B cell (primary cell): ENCODE data around the gene LMNTD2. TPM values are rescaled to one million over a fixed set of nuclear protein-coding genes. Genes with fewer than 3 reads are reported as not detected.

Experiments
- ATAC-seq: fragments of 200-7000 bp; cut with Tn5 transposase; one replicate; pipeline ENCODE4 v1.10.0; 2021; ENCODE audit warnings: low read depth, mild to moderate bottlenecking, moderate number of reproducible peaks, moderate library complexity
- CTCF ChIA-PET: fragments of 350-600 bp; sonication (Branson Sonifier 250); formaldehyde crosslinking; loops from one replicate; lab custom pipeline; 2021; ENCODE audit warnings: antibody characterized with exemption, inconsistent platforms; lab: Charles Lee
- POLR2A ChIA-PET: fragments of 350-600 bp; sonication (Branson Sonifier 250); formaldehyde crosslinking; loops from one replicate; lab custom pipeline; 2021; ENCODE audit warnings: antibody characterized with exemption; lab: Charles Lee
- DNase-seq: peaks from one replicate; pipeline ENCODE4 v3.0.0; 2013
- H2AFZ ChIP-seq: 2 replicates; pipeline ENCODE4 v1.6.1; 2012; ENCODE audit warnings: mild to moderate bottlenecking, low read depth, low read length; ENCODE audit not compliant: insufficient read depth, poor library complexity, severe bottlenecking
- H3K27ac ChIP-seq, 2 donors: 1 replicate in 1 of 2; 2 replicates in 1 of 2; pipeline ENCODE4 v1.5.1; 2012 to 2013; ENCODE audit warnings: low read length in 2 of 2, mild to moderate bottlenecking in 2 of 2, moderate library complexity in 1 of 2
- H3K27me3 ChIP-seq, 4 experiments: fragments of 200-600 bp in 1 of 4; sonication (generic) in 1 of 4; replicated peaks in 1 of 4; 1 replicate in 2 of 4; 2 replicates in 2 of 4; pipeline versions ENCODE4 v1.6.1 to v1.7.0; 2013 to 2016; ENCODE audit warnings: low read length in 3 of 4, mild to moderate bottlenecking in 2 of 4, mixed read lengths in 1 of 4, moderate library complexity in 1 of 4; ENCODE audit not compliant: insufficient read depth in 4 of 4, control insufficient read depth in 3 of 4; ENCODE audit errors: control extremely low read depth in 1 of 4
- H3K36me3 ChIP-seq, 2 experiments: replicated peaks in 1 of 2; 1 replicate in 1 of 2; 2 replicates in 1 of 2; pipeline versions ENCODE4 v1.6.1 to v1.7.1; 2013; ENCODE audit warnings: low read length in 1 of 2; ENCODE audit not compliant: insufficient read depth in 2 of 2, control insufficient read depth in 1 of 2; ENCODE audit errors: control extremely low read depth in 1 of 2, extremely low read depth in 1 of 2
- H3K4me1 ChIP-seq, 2 donors: fragments of 200-600 bp in 1 of 2; sonication (generic) in 1 of 2; 1 replicate in 1 of 2; 2 replicates in 1 of 2; pipeline versions ENCODE4 v1.5.1 to v1.6.1; 2013 to 2017; ENCODE audit warnings: low read length in 2 of 2; ENCODE audit not compliant: control insufficient read depth in 2 of 2, insufficient read depth in 2 of 2
- H3K4me2 ChIP-seq: replicated peaks from 2 replicates; pipeline ENCODE3; 2012; ENCODE audit warnings: mild to moderate bottlenecking, low read depth, low read length; ENCODE audit not compliant: poor library complexity, severe bottlenecking
- H3K4me3 ChIP-seq, 5 experiments: fragments of 200-600 bp in 1 of 5; sonication (generic) in 1 of 5; 1 replicate in 3 of 5; 2 replicates in 2 of 5; pipeline versions ENCODE4 v1.5.1 to v1.7.0; 2011 to 2016; ENCODE audit warnings: low read length in 4 of 5, mild to moderate bottlenecking in 4 of 5, low read depth in 2 of 5, control low read depth in 1 of 5, moderate library complexity in 1 of 5; ENCODE audit not compliant: insufficient read depth in 1 of 5; ENCODE audit errors: control extremely low read depth in 1 of 5, extremely low read depth in 1 of 5
- H3K79me2 ChIP-seq: fragments of 200-600 bp; sonication (generic); one replicate; pipeline ENCODE4 v1.6.0; 2016; ENCODE audit warnings: low read length; ENCODE audit not compliant: control insufficient read depth, insufficient read depth
- H3K9ac ChIP-seq: fragments of 200-600 bp; sonication (generic); 2 replicates; pipeline ENCODE4 v1.6.1; 2017; ENCODE audit warnings: mild to moderate bottlenecking, low read length, moderate library complexity
- H3K9me3 ChIP-seq, 3 donors: one replicate each; pipeline versions ENCODE4 v1.6.1 to v1.7.1; 2013; ENCODE audit warnings: low read length in 2 of 3; ENCODE audit not compliant: control insufficient read depth in 2 of 3, insufficient read depth in 1 of 3; ENCODE audit errors: control extremely low read depth in 1 of 3
- H4K20me1 ChIP-seq: 2 replicates; pipeline ENCODE4 v1.6.0; 2012; ENCODE audit warnings: mild to moderate bottlenecking, low read length; ENCODE audit not compliant: insufficient read depth, control insufficient read depth, poor library complexity, severe bottlenecking
- H3K27ac Mint-ChIP-seq: one replicate; pipeline ENCODE4 v1.8.0; 2021; ENCODE audit warnings: mixed read lengths
- H3K27me3 Mint-ChIP-seq: one replicate; pipeline ENCODE4 v1.8.0; 2021; ENCODE audit warnings: mixed read lengths
- H3K4me1 Mint-ChIP-seq: one replicate; pipeline ENCODE4 v1.8.0; 2021; ENCODE audit warnings: mixed read lengths
- H3K4me3 Mint-ChIP-seq: one replicate; pipeline ENCODE4 v1.8.0; 2021; ENCODE audit warnings: mixed read lengths
- H3K9me3 Mint-ChIP-seq: one replicate; pipeline ENCODE4 v1.8.0; 2022; ENCODE audit warnings: mixed read lengths; ENCODE audit not compliant: insufficient read depth
- CTCF ChIP-seq: fragments of 200-600 bp; IDR thresholded peaks from one replicate; pipeline ENCODE4 v1.8.0; 2022; ENCODE audit warnings: antibody characterized with exemption, mild to moderate bottlenecking
- EZH2 ChIP-seq: IDR thresholded peaks from 2 replicates; pipeline ENCODE4 v1.6.1; 2012; ENCODE audit warnings: borderline replicate concordance, low read depth, mild to moderate bottlenecking, moderate library complexity, low read length; ENCODE audit not compliant: insufficient read depth, poor library complexity, severe bottlenecking
- WGBS: methylation state at CpG from one replicate; pipeline ENCODE4 v1.1.5; 2013; ENCODE audit warnings: missing lambda C conversion rate; ENCODE audit not compliant: insufficient coverage; 5-methylcytosine and 5-hydroxymethylcytosine counted together
- intact Hi-C: fragments of 100-400 bp; cut with micrococcal nuclease; formaldehyde crosslinking; loops from one replicate; pipeline ENCODE4 v1.10.0; 2022
- polyA plus RNA-seq: library from polyadenylated mRNA; depleted of rRNA; stranded (reverse); fragments of >200 nt; gene quantifications from 2 replicates; pipeline ENCODE4 v1.2.3, GENCODE V29; 2012
- total RNA-seq, 2 donors: library from RNA; stranded (reverse); fragments of 120-200 nt in 1 of 2; gene quantifications; 1 replicate in 1 of 2; 2 replicates in 1 of 2; pipeline versions ENCODE4 v1.2.3 to v1.2.4, GENCODE V29; 2013 to 2022

Gene LMNTD2
- total and polyA plus RNA-seq, 2 donors (not counting 1 experiment from before 2014, with no cell fraction given) = 21.4 to 29.6 TPM

DNA sequence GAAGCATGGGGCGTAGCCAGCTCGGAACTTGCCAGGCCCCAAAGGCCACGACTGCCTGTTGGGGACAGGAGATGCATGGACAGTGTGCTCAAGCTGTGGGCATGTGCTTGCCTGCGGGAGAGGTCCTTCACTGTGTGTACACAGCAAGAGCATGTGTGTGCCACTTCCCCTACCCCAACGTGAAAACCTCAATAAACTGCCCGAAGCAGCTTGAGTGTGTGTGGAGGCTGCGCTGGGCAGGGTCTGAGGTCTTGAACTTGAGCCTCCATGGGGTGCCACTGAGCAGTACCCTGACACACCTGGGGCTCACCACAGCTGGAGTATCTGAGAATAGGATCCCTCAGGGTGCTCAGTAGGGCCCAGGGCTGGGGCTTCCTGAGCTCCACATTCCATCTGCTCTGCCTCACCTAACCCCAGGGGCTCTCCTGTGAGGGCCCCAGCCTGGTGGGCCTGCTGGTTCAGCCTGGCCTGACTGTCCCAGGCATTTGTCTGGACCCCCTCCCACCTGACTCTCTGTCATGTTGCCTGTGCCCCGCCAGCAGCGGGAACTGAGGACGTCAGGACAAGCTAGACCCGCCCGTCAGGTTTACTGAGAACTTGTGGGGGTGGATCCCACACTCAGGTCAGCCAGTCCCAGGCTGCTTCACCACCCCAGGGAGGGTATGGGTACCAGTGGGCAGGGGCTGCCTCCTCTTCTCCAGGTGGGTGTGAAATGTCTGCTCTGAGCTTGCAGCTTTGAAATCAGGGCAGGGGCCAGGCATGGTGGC is 3.5 kb upstream of the LMNTD2 start:
- Histone ChIP-seq H3K27ac (no peak overlapping the region), H3K9me3 (no peaks in the 10 kb centered on the region), H3K79me2 (peaks cover 18% of the 10 kb centered on the region), H3K36me3 (no peaks in the 10 kb centered on the region), H3K4me1 (peaks cover 11 to 27% of the 10 kb centered on the region in 2 donors), H3K4me3 (no peak overlapping the region), H3K9ac (no peak overlapping the region), H2AFZ (no peak overlapping the region), H4K20me1 (peaks cover 31% of the 10 kb centered on the region), H3K27me3 (no peaks in the 10 kb centered on the region), H3K4me2 (no peak overlapping the region)
- Mint-ChIP-seq H3K4me1 (peaks cover 16% of the 10 kb centered on the region), H3K4me3 (peak overlapping the region; percentile 19), H3K9me3 (no peaks in the 10 kb centered on the region), H3K27ac (no peak overlapping the region), H3K27me3 (no peaks in the 10 kb centered on the region)
- ChIA-PET POLR2A (interaction anchor here (0.8 kb wide), 1 partner anchor 52 kb away, joined by 3 read pairs; the partner anchor contains the start of gene IRF7), CTCF (interaction anchor here (3.3 kb wide), 1 partner anchor 10 kb away, joined by 11 read pairs; no protein-coding TSS in a partner anchor)
- WGBS = 95% methylated on average over 11 of the region's 12 CpGs
- no peak for TF ChIP-seq EZH2
- TF ChIP-seq CTCF = no peak
- no peak for DNase-seq
- intact Hi-C loops = loop anchor here (5.0 kb wide), 1 partner anchor 183 kb away; the partner anchor contains the start of gene TALDO1
- no peak for ATAC-seq
